HG02798 (cell line): Measurements from ENCODE around the gene SHKBP1.
"Not testable (repeated sequence)": the region's sequence is repeated elsewhere in the genome, so short reads cannot be mapped to it uniquely, and the experiment has no call there.

Source experiments
- ATAC-seq: cut with Tn5 transposase; IDR thresholded peaks from one replicate; pipeline ENCODE4 v1.9.1; 2021; ENCODE audit warnings: mild to moderate bottlenecking; ENCODE audit not compliant: unreplicated experiment, poor library complexity

SHKBP1 gene

DNA sequence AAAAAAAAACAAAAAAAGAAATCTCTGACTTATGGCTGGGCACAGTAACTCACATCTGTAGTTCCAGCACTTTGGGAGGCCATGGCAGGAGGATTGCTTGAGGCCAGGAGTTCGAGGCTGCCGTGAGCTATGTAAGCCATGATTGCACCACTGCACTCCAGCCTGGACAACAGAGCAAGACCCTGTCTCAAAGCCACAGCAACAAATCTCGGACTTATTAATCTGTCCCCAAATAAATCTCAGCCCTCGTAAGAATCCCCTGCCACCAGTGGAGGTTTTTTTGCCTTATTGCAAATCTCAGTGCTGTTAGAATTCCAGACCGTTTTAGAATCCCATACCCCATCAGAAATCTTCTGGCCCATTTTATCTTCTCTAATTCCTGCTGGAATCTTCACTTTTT, 4.9 kb downstream of the SHKBP1 start:
- no peak for ATAC-seq

DNA sequence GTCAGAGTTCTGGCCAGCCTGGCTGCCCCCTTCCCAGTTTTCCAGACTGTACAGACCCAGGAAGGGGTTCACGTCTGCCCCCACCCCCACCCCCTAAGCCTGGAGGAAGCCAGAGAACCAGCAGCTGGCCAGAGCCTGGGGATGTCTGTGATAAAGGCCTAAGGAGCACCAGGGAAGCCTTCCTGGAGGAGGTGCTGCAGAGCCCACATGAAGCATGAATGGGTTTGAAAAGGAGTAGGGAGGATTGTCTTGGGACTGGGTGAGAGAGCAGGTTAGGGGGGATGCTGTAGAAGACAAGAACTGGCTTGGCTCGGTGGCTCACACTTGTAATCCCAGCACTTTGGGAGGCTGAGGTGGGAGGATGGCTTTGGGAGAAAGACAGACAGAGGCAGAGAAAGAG, 5.8 kb downstream of the SHKBP1 start:
- no peak for ATAC-seq

DNA sequence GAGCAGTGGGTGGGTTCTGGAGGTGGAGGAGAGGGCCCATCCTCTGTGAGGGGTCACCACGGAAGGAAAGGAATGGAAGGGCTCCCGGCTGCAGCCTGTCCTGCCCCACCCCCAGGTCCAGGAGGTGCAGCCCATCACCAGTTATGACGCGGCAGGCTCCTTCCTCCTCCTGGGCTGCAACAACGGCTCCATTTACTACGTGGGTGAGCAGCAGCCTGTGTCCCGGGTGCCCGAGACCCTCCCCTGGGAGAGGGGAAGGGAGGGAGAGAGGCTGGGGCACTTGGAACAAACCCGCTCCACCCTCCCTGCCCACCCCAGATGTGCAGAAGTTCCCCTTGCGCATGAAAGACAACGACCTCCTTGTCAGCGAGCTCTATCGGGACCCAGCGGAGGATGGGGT, 6.6 kb downstream of the SHKBP1 start:
- no peak for ATAC-seq

DNA sequence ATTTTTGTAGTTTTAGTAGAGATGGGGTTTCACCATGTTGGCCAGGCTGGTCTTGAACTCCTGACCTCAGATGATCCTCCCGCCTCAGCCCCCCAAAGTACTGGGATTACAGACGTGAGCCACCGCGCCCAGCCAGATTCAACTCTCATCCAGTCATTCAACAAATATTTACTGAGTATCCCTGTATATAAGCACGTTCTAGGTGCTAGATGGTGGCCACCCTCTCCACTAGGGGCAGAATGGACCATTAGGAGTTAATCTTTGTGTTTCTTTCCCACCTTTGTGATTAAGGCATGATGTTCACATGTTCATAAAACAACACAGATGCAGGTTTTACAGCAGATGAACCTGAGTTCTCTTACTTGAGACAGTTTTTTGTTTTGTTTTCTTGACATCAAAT, 7.3 kb downstream of the SHKBP1 start:
- ATAC-seq = no peak

DNA sequence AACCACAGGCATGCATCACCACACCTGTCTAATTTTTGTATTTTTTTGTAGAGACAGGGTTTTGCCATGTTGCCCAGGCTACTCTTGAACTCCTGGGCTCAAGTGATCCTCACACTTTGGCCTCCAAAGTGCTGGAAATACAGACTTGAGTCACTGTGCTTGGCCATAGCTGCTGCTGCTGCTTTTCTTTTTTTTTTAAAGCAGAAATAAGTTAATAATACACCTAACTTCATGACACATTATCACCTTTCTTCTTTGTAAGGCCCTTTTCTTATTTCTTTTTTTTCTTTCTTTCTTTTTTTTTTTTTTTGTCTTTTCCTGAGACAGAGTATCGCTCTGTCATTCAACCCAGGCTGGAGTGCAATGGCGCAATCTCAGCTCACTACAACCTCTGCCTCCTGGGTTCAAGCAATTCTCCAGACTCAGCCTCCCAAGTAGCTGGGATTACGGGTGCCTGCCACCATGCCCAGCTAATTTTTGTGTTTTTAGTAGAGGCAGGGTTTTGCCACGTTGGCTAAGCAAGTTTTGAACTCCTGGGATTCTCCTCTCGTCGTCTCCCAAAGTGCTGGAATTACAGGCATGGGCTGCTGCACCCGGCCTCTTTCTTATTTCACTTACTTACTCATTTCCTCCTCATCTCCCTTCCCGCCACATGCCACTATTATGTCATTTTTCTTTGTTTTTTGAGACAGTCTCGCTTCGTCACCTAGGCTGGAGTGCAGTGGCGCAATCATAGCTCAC, 8.7 kb downstream of the SHKBP1 start:
- no peak for ATAC-seq

DNA sequence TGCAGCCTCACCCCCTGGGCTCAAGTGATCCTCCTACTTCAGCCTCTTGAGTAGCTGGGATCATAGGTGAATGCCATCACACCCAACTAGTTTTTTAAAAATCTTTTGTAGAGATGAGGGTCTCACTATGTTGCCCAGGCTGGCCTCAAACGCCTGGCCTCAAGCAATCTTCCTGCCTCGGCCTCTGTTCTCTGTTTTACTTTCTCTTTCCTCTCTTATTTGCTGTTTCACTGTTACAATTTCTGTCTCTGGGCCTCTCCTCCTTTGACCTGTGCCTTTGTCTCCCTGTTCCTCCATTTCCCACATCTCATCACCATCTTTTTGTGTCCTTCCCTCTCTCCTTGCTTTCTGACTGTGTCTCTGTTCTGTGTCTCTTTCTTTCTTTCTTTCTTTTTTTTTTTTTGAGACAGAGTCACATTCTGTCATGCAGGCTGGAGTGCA, 9.3 kb downstream of the SHKBP1 start:
- ATAC-seq = no peak

DNA sequence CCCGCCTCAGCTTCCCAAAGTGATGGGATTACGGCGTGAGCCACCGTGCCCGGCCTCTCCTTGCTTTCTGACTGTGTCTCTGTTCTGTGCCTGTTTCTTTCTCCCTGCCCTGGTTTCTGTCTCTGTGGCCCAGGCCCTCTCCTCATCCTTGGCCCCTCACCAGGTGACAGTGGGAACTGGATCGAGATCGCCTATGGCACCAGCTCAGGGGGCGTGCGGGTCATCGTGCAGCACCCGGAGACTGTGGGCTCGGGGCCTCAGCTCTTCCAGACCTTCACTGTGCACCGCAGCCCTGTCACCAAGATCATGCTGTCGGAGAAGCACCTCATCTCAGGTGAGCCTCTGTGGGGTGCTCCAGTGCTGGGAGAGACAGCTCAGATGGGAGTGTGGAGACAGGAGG, 9.9 kb downstream of the SHKBP1 start:
- no peak for ATAC-seq

DNA sequence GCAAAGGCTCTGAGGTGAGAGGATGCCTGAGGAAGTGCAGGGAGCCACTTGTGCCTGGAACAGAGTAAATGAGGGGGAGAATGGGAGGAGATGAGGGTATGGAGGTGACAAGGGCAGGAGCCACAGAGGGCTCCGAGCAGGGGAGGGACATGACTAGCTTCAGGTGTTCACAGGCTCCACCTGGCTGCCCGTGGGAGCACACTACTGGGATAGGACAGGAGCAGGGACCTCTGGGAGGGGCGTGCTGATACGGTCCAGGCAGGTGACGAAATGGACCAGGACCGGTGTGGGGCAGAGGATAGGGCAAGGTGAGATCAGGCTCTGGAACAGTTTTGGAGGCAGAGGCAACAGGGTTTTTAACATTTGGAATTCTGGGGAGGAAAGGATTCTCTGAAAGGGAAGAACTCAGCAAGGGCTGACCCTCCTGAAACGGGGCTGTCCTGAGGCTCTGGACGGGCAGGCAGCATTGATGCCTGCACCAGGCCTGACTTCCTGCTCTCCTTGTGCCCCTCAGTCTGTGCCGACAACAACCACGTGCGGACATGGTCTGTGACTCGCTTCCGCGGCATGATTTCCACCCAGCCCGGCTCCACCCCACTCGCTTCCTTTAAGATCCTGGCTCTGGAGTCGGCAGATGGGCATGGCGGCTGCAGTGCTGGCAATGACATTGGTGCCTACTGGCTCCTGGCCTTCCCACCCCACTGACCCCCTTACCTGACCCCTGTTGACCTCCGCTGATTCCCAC, 11.6 kb downstream of the SHKBP1 start:
- no peak for ATAC-seq

DNA sequence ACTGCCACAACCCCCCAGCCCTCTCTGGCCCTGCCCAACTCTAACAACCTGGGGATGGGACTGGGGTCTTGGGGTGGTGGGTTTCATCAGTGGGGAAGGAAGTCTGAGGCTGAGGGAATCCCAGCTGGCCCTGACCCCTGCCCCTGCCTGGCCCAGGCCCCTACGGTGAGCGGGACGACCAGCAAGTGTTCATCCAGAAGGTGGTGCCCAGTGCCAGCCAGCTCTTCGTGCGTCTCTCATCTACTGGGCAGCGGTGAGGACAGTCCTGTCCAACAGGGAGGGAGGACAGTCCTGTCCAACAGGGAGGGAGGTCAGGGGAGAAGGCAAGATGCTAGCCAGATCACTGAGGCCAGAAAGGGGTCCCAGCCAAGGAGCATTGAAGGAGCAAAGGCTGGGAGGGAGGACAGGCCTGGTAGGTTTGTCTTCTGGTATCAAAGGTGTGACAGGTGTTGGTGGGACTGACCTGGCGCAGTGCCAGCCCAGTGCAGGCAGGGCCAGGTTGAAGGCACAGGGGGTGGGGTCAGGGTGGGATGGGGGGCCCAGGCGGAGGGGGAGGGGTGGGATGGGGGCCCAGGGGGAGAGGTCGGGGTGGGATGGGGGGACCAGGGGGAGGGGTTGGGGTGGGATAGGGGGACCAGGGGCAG, 12.4 kb downstream of the SHKBP1 start:
- ATAC-seq = no peak

DNA sequence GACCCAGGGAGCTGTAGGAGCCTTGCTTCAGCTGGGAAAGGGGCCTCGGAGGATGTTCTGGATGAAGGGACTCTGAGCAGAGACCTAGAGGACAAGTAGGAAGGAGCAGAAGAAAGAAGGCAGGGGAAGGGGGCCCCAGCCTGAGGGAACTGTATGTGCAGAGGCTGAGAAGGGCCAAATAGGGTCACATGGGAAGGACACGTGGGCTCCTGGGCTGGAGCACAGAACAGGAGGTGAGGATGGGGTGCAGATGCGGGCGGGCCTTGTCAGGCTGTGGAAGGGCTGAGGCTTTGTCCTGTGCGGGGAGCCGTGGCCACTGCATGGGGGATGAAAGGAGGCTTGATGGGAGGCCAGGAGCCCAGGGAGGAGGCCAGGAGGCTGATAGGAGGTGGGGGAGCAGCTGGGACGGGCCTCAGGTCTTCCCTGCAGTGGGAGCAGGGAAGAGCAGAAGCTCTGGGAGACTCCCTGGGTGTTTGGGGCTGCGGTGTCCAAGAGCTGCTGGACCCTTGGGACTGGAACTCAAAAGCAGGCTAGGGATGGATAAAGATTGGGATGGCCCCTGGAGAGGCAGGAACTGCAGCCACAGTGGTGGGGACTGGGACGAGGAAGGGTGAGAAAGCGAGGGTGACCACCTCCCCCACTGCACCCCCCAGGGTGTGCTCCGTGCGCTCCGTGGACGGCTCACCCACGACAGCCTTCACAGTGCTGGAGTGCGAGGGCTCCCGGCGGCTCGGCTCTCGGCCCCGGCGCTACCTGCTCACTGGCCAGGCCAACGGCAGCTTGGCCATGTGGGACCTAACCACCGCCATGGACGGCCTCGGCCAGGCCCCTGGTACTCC, 13.1 kb downstream of the SHKBP1 start:
- no peak for ATAC-seq

DNA sequence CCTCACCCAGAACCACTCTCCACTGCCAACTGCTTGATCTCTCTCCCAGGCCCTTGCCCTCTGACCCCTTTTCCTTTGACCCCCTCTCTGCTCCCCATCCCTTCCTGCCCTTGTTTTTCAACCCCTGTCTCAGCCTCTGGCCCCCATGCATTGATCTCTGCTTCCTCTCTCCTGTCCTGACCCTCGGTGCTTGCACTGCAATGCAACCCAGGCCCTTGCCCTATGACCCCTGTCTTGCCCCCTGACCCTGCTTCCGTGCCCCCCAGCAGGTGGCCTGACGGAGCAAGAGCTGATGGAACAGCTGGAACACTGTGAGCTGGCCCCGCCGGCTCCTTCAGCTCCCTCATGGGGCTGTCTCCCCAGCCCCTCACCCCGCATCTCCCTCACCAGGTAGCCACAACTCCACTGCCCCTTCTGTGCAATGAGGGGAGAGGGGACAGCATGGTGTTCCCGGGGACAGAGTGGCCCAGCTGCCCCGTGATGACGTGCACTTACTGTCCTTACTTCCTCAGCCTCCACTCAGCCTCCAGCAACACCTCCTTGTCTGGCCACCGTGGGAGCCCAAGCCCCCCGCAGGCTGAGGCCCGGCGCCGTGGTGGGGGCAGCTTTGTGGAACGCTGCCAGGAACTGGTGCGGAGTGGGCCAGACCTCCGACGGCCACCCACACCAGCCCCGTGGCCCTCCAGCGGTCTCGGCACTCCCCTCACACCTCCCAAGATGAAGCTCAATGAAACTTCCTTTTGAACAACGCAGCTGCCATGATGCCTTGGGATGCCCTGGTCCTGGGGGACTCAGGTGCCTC, 14.0 kb downstream of the SHKBP1 start:
- ATAC-seq = no peak

DNA sequence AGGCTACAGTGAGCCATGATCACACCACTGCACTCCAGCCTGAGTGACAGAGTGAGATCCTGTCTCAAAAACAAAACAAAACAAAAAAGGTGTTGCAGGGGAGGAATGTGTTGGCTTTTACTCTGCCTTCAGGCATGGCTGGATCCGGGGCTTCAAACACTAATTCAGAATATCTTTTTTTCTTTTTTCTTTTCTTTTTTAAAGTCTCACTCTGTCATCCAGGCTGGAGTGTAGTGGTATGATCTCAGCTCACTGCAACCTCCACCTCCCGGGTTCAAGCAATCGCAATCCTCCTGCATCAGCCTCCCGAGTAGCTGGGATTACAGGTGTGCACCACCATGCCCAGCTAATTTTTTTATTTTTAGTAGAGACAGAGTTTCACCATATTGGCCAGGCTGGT, 15.1 kb downstream of the SHKBP1 start:
- ATAC-seq = not testable (repeated sequence)

DNA sequence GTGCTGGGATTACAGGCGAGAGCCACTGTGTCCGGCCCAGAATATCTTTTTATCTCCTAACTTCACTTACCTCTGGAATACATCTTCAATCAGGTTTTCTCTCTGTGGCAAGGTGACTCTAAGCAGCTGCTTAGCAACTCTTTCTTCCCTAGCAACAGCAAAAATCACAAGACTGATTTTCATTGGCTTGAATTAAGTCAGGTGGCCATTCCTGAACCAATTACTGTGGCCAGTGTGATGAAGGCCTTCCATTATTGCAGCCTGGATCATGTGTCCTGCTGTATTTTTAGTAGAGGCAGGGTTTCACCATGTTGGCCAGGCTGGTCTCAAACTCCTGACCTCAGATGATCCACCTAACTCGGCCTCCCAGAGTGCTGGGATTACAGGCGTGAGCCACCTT, 15.5 kb downstream of the SHKBP1 start:
- ATAC-seq = no peak

DNA sequence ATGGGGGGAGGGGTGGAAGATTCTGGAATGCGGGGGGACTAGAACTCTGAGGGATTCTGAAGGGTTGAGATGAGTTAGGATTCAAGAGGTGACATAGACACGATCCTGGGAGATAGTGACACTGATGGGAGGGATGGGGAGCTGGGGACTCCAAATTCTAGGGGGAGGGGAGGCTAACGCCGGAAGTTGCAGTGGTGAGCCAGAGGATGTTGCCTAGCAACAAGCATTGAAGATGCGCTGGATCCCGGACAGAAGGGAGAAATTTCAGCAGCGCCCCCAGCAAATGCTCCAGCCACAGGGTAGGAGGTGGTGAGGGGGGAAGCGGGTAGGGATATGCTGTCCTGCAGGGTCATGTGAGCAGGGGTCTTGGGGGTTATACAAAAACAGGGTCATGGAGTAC, 17.6 kb downstream of the SHKBP1 start:
- no peak for ATAC-seq

DNA sequence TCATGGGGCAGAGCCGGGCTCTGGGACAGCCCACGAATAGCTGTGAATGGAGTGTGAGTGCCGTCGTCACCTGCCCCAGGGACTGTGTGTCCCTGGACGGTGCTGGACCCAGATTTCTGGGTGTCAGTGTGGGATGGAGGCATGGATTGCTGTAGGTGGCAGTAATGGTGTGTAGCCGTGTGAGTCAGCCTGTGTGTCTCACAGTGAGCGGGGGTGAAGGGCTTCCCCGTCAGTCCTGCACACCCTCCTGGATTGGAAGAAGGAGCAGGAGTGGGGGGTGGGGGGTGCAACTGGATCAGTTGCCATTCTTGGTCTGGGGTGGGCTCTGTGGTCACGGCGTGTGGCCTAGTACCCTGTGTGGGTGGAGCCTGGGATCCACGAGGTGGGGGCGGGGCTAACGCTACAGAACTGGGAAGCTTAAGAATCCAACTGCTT, 18.0 kb downstream of the SHKBP1 start:
- ATAC-seq = no peak

DNA sequence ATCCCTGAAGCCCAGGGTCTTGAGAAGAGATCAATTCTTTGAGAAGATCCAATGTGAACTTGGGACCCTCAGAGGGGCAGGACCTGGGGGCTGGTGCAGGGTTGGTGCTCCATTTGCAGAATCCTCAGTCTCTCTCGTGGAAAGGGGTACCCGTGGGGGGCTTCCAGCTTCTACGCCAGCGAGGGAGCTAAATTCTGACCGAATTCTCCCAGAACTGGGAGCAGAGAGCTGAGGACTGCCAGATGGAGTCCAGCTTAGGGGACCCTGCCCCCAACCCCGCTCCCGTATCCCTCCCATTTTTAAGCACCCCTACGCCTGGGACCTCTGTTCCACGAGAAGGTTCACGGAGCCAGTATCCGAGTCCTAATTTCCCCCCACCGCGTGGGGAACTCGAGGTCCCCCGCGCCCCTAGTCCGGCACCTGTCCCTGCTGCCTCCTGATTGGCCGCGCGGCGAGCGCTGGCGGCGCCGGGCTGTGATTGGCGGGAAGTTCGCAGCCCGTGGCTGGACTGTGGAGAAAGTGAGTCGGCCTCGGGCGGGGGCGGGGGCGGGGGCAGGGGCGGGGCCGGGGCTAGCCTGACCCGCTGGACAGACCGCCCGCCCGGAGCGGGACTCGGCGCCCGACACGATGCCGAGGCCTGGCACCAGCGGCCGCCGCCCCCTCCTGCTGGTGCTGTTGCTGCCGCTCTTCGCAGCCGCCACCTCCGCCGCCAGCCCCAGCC, 20.1 kb downstream of the SHKBP1 start:
- no peak for ATAC-seq

DNA sequence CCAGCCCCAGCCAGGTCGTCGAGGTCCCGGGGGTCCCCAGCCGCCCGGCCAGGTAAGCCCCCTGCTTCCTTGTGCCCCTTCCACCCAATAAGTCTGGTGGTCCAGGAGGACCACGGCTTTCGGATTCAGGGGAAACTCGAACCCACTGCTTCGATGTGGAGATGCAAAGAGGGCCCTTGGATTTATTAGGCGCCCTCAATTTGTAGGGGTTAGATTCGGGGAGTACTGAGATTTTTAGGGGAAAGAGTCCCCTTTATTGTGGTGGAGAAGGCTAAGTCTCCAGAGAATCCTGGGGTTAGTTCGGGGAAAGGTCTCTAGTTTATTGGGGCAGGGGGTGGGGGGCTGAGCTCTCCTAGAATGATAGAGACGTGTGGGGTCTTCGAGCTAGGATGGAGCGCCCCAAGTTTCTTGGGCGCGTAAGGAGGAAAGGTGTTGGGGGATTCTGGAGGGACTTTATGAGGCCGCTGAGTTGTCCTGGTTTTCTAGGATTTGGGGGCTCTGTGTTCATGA, 20.7 kb downstream of the SHKBP1 start:
- no peak for ATAC-seq

DNA sequence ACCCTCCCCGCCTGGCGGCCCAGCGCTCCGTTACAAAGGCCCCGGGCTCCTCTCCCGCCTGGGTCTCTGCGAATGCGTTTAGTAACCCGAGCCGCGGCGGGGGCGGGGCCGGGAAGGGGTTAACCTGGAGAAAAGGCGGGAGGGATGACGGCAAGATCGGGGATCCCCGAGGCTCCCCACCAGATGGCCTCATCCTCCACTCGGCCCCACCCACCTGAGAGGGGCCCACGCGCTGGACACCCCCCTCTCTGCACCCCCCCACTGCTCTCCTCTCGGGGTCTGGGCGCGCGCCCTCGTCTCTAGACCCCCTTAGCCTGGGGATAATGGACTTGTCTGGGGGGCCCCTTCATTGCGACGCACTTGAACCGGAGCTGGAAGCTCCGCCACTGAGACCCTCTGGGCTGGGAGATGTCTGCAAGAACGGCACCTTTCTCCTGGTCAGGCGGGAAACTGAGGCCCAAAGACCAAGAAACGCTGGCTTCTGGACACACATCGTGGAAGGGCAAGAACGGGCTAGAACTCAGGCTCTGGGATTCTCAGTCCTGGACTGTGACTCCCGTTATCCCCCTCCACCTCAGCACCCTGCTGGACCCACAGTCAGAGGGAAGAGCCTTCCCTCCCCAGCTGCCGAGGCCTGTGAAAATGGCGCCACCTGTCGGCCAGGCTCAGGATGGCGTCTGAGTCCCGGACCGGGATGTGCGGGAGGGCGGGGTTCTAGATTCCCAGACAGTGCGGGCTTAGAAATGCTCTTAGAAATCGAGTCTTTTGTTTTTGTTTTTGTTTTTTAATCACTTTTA, 21.6 kb downstream of the SHKBP1 start:
- peak; percentile 54 for ATAC-seq
